Rectal smooth muscle tissue (tissue), 1 donor: ENCODE measurements around the gene OLA1.

Experiments
- H3K27ac ChIP-seq: one replicate; pipeline ENCODE4 v1.7.0; 2013; ENCODE audit warnings: low read depth, low read length, inconsistent platforms
- H3K27me3 ChIP-seq: one replicate; pipeline ENCODE4 v1.7.0; 2013; ENCODE audit warnings: low read length; ENCODE audit not compliant: control insufficient read depth, insufficient read depth
- H3K36me3 ChIP-seq: one replicate; pipeline ENCODE4 v1.7.0; 2013; ENCODE audit warnings: low read length; ENCODE audit not compliant: control insufficient read depth, insufficient read depth
- H3K4me1 ChIP-seq: one replicate; pipeline ENCODE4 v1.7.0; 2013; ENCODE audit warnings: low read length; ENCODE audit not compliant: control insufficient read depth, insufficient read depth
- H3K4me3 ChIP-seq: one replicate; pipeline ENCODE4 v1.7.0; 2013; ENCODE audit warnings: low read length
- H3K9ac ChIP-seq: one replicate; pipeline ENCODE4 v1.7.0; 2013; ENCODE audit warnings: low read length

The OLA1 gene

GRCh38 chr2:174171686-174172445, 76.5 kb downstream of the OLA1 start:
- H3K9ac ChIP-seq, result no peak overlapping the region
- no peaks in the 10 kb centered on the region for H3K4me1 ChIP-seq
- no peak overlapping the region for H3K27ac ChIP-seq
- no peaks in the 10 kb centered on the region for H3K36me3 ChIP-seq
- no peaks in the 10 kb centered on the region for H3K27me3 ChIP-seq
- H3K4me3 ChIP-seq, result no peak overlapping the region

GRCh38 chr2:174169372-174169771, 79.0 kb downstream of the OLA1 start:
- no peaks in the 10 kb centered on the region for H3K4me1 ChIP-seq
- H3K27ac ChIP-seq, result no peak overlapping the region
- no peaks in the 10 kb centered on the region for H3K27me3 ChIP-seq
- H3K9ac ChIP-seq, result no peak overlapping the region
- H3K4me3 ChIP-seq, result no peak overlapping the region
- H3K36me3 ChIP-seq, result no peaks in the 10 kb centered on the region

GRCh38 chr2:174166261-174166660, 82.1 kb downstream of the OLA1 start:
- no peaks in the 10 kb centered on the region for H3K27me3 ChIP-seq
- no peak overlapping the region for H3K27ac ChIP-seq
- H3K36me3 ChIP-seq, result no peaks in the 10 kb centered on the region
- no peaks in the 10 kb centered on the region for H3K4me1 ChIP-seq
- no peak overlapping the region for H3K9ac ChIP-seq
- H3K4me3 ChIP-seq, result no peak overlapping the region

- Histone ChIP-seq H3K36me3 (no peaks in the 10 kb centered on the region), H3K9ac (no peak overlapping the region)
Measured at GRCh38 chr2:174161490-174161889, 86.8 kb downstream of the OLA1 start.

GRCh38 chr2:174158003-174158402, 90.3 kb downstream of the OLA1 start:
- Histone ChIP-seq H3K36me3 (no peaks in the 10 kb centered on the region), H3K4me3 (no peak overlapping the region), H3K27ac (no peak overlapping the region), H3K27me3 (no peaks in the 10 kb centered on the region), H3K4me1 (no peaks in the 10 kb centered on the region), H3K9ac (no peak overlapping the region)

More at GRCh38 chr2:174161490-174161889, 86.8 kb downstream of the OLA1 start:
- H3K4me1 ChIP-seq, result no peaks in the 10 kb centered on the region
- no peak overlapping the region for H3K27ac ChIP-seq
- no peak overlapping the region for H3K4me3 ChIP-seq
- no peaks in the 10 kb centered on the region for H3K27me3 ChIP-seq

GRCh38 chr2:174157053-174157452, 91.3 kb downstream of the OLA1 start:
- no peak overlapping the region for H3K27ac ChIP-seq
- no peak overlapping the region for H3K9ac ChIP-seq
- H3K4me1 ChIP-seq, result no peaks in the 10 kb centered on the region
- H3K4me3 ChIP-seq, result no peak overlapping the region
- no peaks in the 10 kb centered on the region for H3K36me3 ChIP-seq
- no peaks in the 10 kb centered on the region for H3K27me3 ChIP-seq

GRCh38 chr2:174153757-174154680, 94.3 kb downstream of the OLA1 start:
- Histone ChIP-seq H3K27ac (no peak overlapping the region), H3K36me3 (no peaks in the 10 kb centered on the region), H3K9ac (no peak overlapping the region), H3K4me3 (no peak overlapping the region), H3K4me1 (no peaks in the 10 kb centered on the region), H3K27me3 (no peaks in the 10 kb centered on the region)

GRCh38 chr2:174149530-174149929, 98.8 kb downstream of the OLA1 start:
- no peak overlapping the region for H3K27ac ChIP-seq
- H3K27me3 ChIP-seq, result no peaks in the 10 kb centered on the region
- H3K4me1 ChIP-seq, result no peaks in the 10 kb centered on the region
- H3K4me3 ChIP-seq, result no peak overlapping the region
- H3K9ac ChIP-seq, result no peak overlapping the region
- H3K36me3 ChIP-seq, result no peaks in the 10 kb centered on the region

GRCh38 chr2:174148833-174149232, 99.5 kb downstream of the OLA1 start:
- Histone ChIP-seq H3K4me3 (no peak overlapping the region), H3K27ac (no peak overlapping the region), H3K36me3 (no peaks in the 10 kb centered on the region), H3K9ac (no peak overlapping the region), H3K4me1 (no peaks in the 10 kb centered on the region), H3K27me3 (no peaks in the 10 kb centered on the region)

GRCh38 chr2:174145827-174146226, 102.5 kb downstream of the OLA1 start:
- no peak overlapping the region for H3K9ac ChIP-seq
- H3K36me3 ChIP-seq, result no peaks in the 10 kb centered on the region
- no peak overlapping the region for H3K27ac ChIP-seq
- H3K4me3 ChIP-seq, result no peak overlapping the region
- H3K27me3 ChIP-seq, result no peaks in the 10 kb centered on the region
- H3K4me1 ChIP-seq, result no peaks in the 10 kb centered on the region

- H3K9ac ChIP-seq, result no peak overlapping the region
- no peaks in the 10 kb centered on the region for H3K27me3 ChIP-seq
- no peak overlapping the region for H3K27ac ChIP-seq
Measured at GRCh38 chr2:174142290-174142689, 106.0 kb downstream of the OLA1 start.

GRCh38 chr2:174138161-174138560, 110.2 kb downstream of the OLA1 start:
- H3K27ac ChIP-seq, result no peak overlapping the region
- no peak overlapping the region for H3K4me3 ChIP-seq
- no peaks in the 10 kb centered on the region for H3K27me3 ChIP-seq
- no peak overlapping the region for H3K9ac ChIP-seq
- no peaks in the 10 kb centered on the region for H3K4me1 ChIP-seq
- no peaks in the 10 kb centered on the region for H3K36me3 ChIP-seq

More at GRCh38 chr2:174142290-174142689, 106.0 kb downstream of the OLA1 start:
- Histone ChIP-seq H3K36me3 (no peaks in the 10 kb centered on the region), H3K4me3 (no peak overlapping the region), H3K4me1 (no peaks in the 10 kb centered on the region)
